ENCODE data around the gene ATPAF1.

- TF ChIP-seq CTCF (IDR thresholded peaks at IDR 0.05 in 2 of 3, conservative IDR thresholded peaks at IDR 0.05 in 1 of 3; ENCODE audit: control insufficient read depth in 2 of 3, extremely low read depth in 1 of 3, insufficient read depth in 1 of 3, low read depth in 3 of 3, low read length in 3 of 3) (no peak), MTA2 (IDR thresholded peaks at IDR 0.05; ENCODE audit: low read depth) (no peak), MTA3 (IDR thresholded peaks at IDR 0.05; ENCODE audit: borderline replicate concordance, low read length) (no peak), NRF1 (conservative IDR thresholded peaks at IDR 0.05; ENCODE audit: low read depth, low read length) (no peak), YY1 (IDR thresholded peaks at IDR 0.05; ENCODE audit: low read depth, low read length) (no peak), ZBTB4 (CRISPR knock-in tag; IDR thresholded peaks at IDR 0.05) (no peak), RELB (IDR thresholded peaks at IDR 0.05; ENCODE audit: low read depth) (no peak)
These were observed 33.0 kb downstream of the ATPAF1 start for GRCh38 chr1:46635205-46635604.
